HCT116 (cell line): ENCODE results near the gene LIPK. TPM values are rescaled to one million over a fixed set of nuclear protein-coding genes. Genes with fewer than 3 reads are reported as not detected.

ENCODE experiments used
- ATAC-seq: fragments of 200-7000 bp; cut with Tn5 transposase; 2 replicates; pipeline ENCODE4 v1.9.1; 2020; ENCODE audit warnings: mild to moderate bottlenecking, moderate library complexity
- BruUV-seq: library from RNA; stranded (reverse); fragments of 400-500 nt; replicated peaks from 2 replicates; lab custom pipeline; 2021; lab: Mats Ljungman, UMichigan
- CTCF ChIA-PET: fragments of 300-600 bp; sonication (Branson Sonifier 250); formaldehyde crosslinking; loops from one replicate; lab custom pipeline; 2021; ENCODE audit warnings: antibody characterized with exemption; lab: Charles Lee
- POLR2A ChIA-PET: fragments of 300-600, 350-600 bp; sonication (Branson Sonifier 250); formaldehyde crosslinking; loops from one replicate; lab custom pipeline; 2021; ENCODE audit warnings: antibody characterized with exemption; lab: Charles Lee
- RAD21 ChIA-PET, 2 experiments: fragments of 300-600 bp; sonication (Branson Sonifier 250); formaldehyde crosslinking; loops; one replicate each; lab custom pipeline; 2023; ENCODE audit warnings: low total read pairs in 2 of 2; ENCODE audit not compliant: uncharacterized antibody in 2 of 2, unreplicated experiment in 2 of 2, low non-redundant PET in 1 of 2; lab: Charles Lee
- DNase-seq: peaks from one replicate; pipeline ENCODE4 v3.0.0-alpha.2; 2010; ENCODE audit warnings: low read depth, low spot score
- H2AFZ ChIP-seq: fragments of 200-600 bp; shearing (Covaris generic), sonication (generic); 2 replicates; pipeline ENCODE4 v1.6.1; 2017; ENCODE audit warnings: low read depth, mixed run types, mixed read lengths, antibody characterized with exemption, low read length; ENCODE audit not compliant: poor library complexity, severe bottlenecking
- H3K27ac ChIP-seq: 2 replicates; pipeline ENCODE4 v1.5.1; 2012; ENCODE audit warnings: low read depth, low read length
- H3K27me3 ChIP-seq: fragments of 200-600 bp; sonication (generic); 2 replicates; pipeline ENCODE4 v1.6.1; 2016; ENCODE audit warnings: mixed run types, low read length, mixed read lengths; ENCODE audit not compliant: insufficient read depth
- H3K36me3 ChIP-seq, 2 experiments: fragments of 200-500 bp in 1 of 2; fragments of 200-600 bp in 1 of 2; sonication (Bioruptor generic) in 1 of 2; sonication (generic) in 1 of 2; 2 replicates each; pipeline versions ENCODE4 v1.5.1 to v1.6.1; 2014 to 2016; ENCODE audit warnings: low read length in 2 of 2, inconsistent platforms in 1 of 2, mixed read lengths in 1 of 2, mixed run types in 1 of 2; ENCODE audit not compliant: insufficient read depth in 2 of 2, control insufficient read depth in 1 of 2
- H3K4me1 ChIP-seq, 2 experiments: fragments of 200-600 bp in 1 of 2; sonication (generic) in 1 of 2; 2 replicates each; pipeline versions ENCODE4 v1.5.1 to v1.6.1; 2012 to 2017; ENCODE audit warnings: low read length in 2 of 2, inconsistent platforms in 1 of 2, mild to moderate bottlenecking in 1 of 2, mixed read lengths in 1 of 2, mixed run types in 1 of 2, moderate library complexity in 1 of 2; ENCODE audit not compliant: insufficient read depth in 2 of 2, control insufficient read depth in 1 of 2
- H3K4me2 ChIP-seq: fragments of 200-600 bp; sonication (generic); 2 replicates; pipeline ENCODE4 v1.6.1; 2017; ENCODE audit warnings: mixed run types, low read length, mixed read lengths
- H3K4me3 ChIP-seq, 2 experiments: fragments of 200-600 bp in 1 of 2; sonication (generic) in 1 of 2; replicated peaks in 1 of 2; 2 replicates each; pipeline ENCODE4 v1.5.1; 2011 to 2016; ENCODE audit warnings: low read length in 2 of 2, control low read depth in 1 of 2, low read depth in 1 of 2, mild to moderate bottlenecking in 1 of 2, mixed read lengths in 1 of 2, mixed run types in 1 of 2
- H3K79me2 ChIP-seq: fragments of 200-600 bp; sonication (generic); 2 replicates; pipeline ENCODE4 v1.6.1; 2017; ENCODE audit warnings: mild to moderate bottlenecking, mixed run types, low read length, moderate library complexity, mixed read lengths; ENCODE audit not compliant: insufficient read depth
- H3K9ac ChIP-seq: fragments of 200-600 bp; sonication (generic); 2 replicates; pipeline ENCODE4 v1.6.1; 2016; ENCODE audit warnings: low read length, mixed read lengths
- H3K9me2 ChIP-seq: fragments of 200-600 bp; sonication (generic), shearing (Covaris generic); 2 replicates; pipeline ENCODE4 v1.6.1; 2017; ENCODE audit warnings: mixed run types, mild to moderate bottlenecking, moderate library complexity; ENCODE audit not compliant: insufficient read depth
- H3K9me3 ChIP-seq, 2 experiments: fragments of 200-500 bp in 1 of 2; fragments of 200-600 bp in 1 of 2; sonication (Bioruptor generic) in 1 of 2; sonication (generic) in 1 of 2; 2 replicates each; pipeline ENCODE4 v1.6.1; 2014 to 2017; ENCODE audit warnings: low read length in 2 of 2, mixed read lengths in 2 of 2, inconsistent platforms in 1 of 2, low read depth in 1 of 2, mild to moderate bottlenecking in 1 of 2, mixed run types in 1 of 2, moderate library complexity in 1 of 2; ENCODE audit not compliant: control insufficient read depth in 1 of 2, insufficient read depth in 1 of 2
- H4K20me1 ChIP-seq: fragments of 200-600 bp; sonication (generic), shearing (Covaris generic); 2 replicates; pipeline ENCODE4 v1.6.1; 2017; ENCODE audit warnings: mixed run types, mild to moderate bottlenecking, moderate library complexity; ENCODE audit not compliant: insufficient read depth
- ATF3 ChIP-seq: IDR thresholded peaks from 2 replicates; pipeline ENCODE4 v1.6.1; 2012
- CBX3 ChIP-seq: IDR thresholded peaks from 2 replicates; pipeline ENCODE4 v1.6.1; 2012; ENCODE audit warnings: low read depth
- CEBPB ChIP-seq: IDR thresholded peaks from 2 replicates; pipeline ENCODE4 v1.6.1; 2012; ENCODE audit warnings: low read depth
- CTCF ChIP-seq, 3 experiments: fragments of 200-600 bp in 1 of 3; sonication (generic) in 1 of 3; IDR thresholded peaks in 2 of 3; conservative IDR thresholded peaks in 1 of 3; 2 replicates each; pipeline ENCODE4 v1.5.1; 2012 to 2017; ENCODE audit warnings: low read depth in 2 of 3, low read length in 2 of 3, antibody characterized with exemption in 1 of 3, borderline replicate concordance in 1 of 3, control low read depth in 1 of 3, mild to moderate bottlenecking in 1 of 3, mixed read lengths in 1 of 3, mixed run types in 1 of 3, moderate library complexity in 1 of 3; ENCODE audit not compliant: insufficient read depth in 1 of 3
- EGR1 ChIP-seq: IDR thresholded peaks from 2 replicates; pipeline ENCODE4 v1.6.1; 2012; ENCODE audit warnings: low read depth
- ELF1 ChIP-seq: IDR thresholded peaks from 2 replicates; pipeline ENCODE4 v1.6.1; 2012; ENCODE audit warnings: low read depth, borderline replicate concordance
- EZH2 ChIP-seq: fragments of 200-600 bp; sonication (generic); IDR thresholded peaks from 2 replicates; pipeline ENCODE4 v1.6.1; 2017; ENCODE audit warnings: antibody characterized with exemption, mixed run types
- EZH2phosphoT487 ChIP-seq: fragments of 200-600 bp; IDR thresholded peaks from 2 replicates; pipeline ENCODE4 v1.6.1; 2018; ENCODE audit warnings: antibody characterized with exemption, borderline replicate concordance
- FOSL1 ChIP-seq: IDR thresholded peaks from 2 replicates; pipeline ENCODE4 v1.6.1; 2012; ENCODE audit warnings: low read depth
- JUND ChIP-seq: IDR thresholded peaks from 2 replicates; pipeline ENCODE4 v1.6.1; 2012
- MAX ChIP-seq: IDR thresholded peaks from 2 replicates; pipeline ENCODE4 v1.6.1; 2012
- POLR2AphosphoS5 ChIP-seq: IDR thresholded peaks from 2 replicates; pipeline ENCODE4 v1.6.1; 2011; ENCODE audit warnings: mild to moderate bottlenecking, low read depth, low read length, moderate library complexity
- RAD21 ChIP-seq: IDR thresholded peaks from 2 replicates; pipeline ENCODE4 v1.6.1; 2012; ENCODE audit warnings: low read depth, mild to moderate bottlenecking
- REST ChIP-seq: IDR thresholded peaks from 2 replicates; pipeline ENCODE4 v1.6.1; 2012; ENCODE audit warnings: low read depth
- SRF ChIP-seq: IDR thresholded peaks from 2 replicates; pipeline ENCODE4 v1.6.1; 2012; ENCODE audit warnings: low read depth
- YY1 ChIP-seq: IDR thresholded peaks from 2 replicates; pipeline ENCODE4 v1.6.1; 2011; ENCODE audit warnings: low read length, low read depth, moderate library complexity, mild to moderate bottlenecking; ENCODE audit not compliant: insufficient replicate concordance; ENCODE audit errors: extremely low read depth
- ZBTB33 ChIP-seq: IDR thresholded peaks from 2 replicates; pipeline ENCODE4 v1.6.1; 2011; ENCODE audit warnings: mild to moderate bottlenecking, low read length, moderate library complexity; ENCODE audit not compliant: insufficient replicate concordance; ENCODE audit errors: extremely low read depth
- ZNF274 ChIP-seq: fragments of 200-500 bp; sonication (Bioruptor generic); IDR thresholded peaks from 2 replicates; pipeline ENCODE4 v1.6.1; 2014; ENCODE audit warnings: mild to moderate bottlenecking, low read depth, low read length, inconsistent platforms
- intact Hi-C: fragments of 100-400 bp; cut with micrococcal nuclease; formaldehyde crosslinking; loops from 2 replicates; pipeline ENCODE4 v1.10.0; 2022
- total RNA-seq: library from RNA; stranded (reverse); gene quantifications from one replicate; pipeline ENCODE4 v1.2.1, GENCODE V29; 2021; ENCODE audit not compliant: unreplicated experiment

The LIPK gene
- total RNA-seq, 1 experiment from 2014 or later, result not detected

GRCh38 chr10:88745633-88746032 lies 39.6 kb downstream of the LIPK start:
- H2AFZ ChIP-seq, result no peak overlapping the region
- H3K9me2 ChIP-seq, result no peaks in the 10 kb centered on the region
- DNase-seq (no peak), ATAC-seq (no peak)
- H3K79me2 ChIP-seq, result no peaks in the 10 kb centered on the region
- ChIA-PET RAD21 (no interaction called here), CTCF (no interaction called here), POLR2A (no interaction called here)
- H3K27ac ChIP-seq, result no peak overlapping the region
- no peak overlapping the region for H3K4me3 ChIP-seq
- intact Hi-C loops, result no loop called here
- BruUV-seq, result no TSS peak
- no peak overlapping the region for H3K4me2 ChIP-seq
- H3K9me3 ChIP-seq, result no peaks in the 10 kb centered on the region
- no peak overlapping the region for H3K9ac ChIP-seq
- H3K4me1 ChIP-seq, result no peaks in the 10 kb centered on the region
- H3K36me3 ChIP-seq, result no peaks in the 10 kb centered on the region
- no peaks in the 10 kb centered on the region for H3K27me3 ChIP-seq
- no peak for TF ChIP-seq ZNF274
- no peak for TF ChIP-seq JUND
- no peak for TF ChIP-seq CEBPB
- no peak for TF ChIP-seq EGR1
- no peak for TF ChIP-seq POLR2AphosphoS5
- no peak for TF ChIP-seq RAD21
- no peak for TF ChIP-seq ELF1
- no peak for TF ChIP-seq CTCF (IDR thresholded peaks at IDR 0.05 in 2 of 3, conservative IDR thresholded peaks at IDR 0.05 in 1 of 3; ENCODE audit: borderline replicate concordance in 1 of 3, insufficient read depth in 1 of 3, low read depth in 2 of 3, low read length in 2 of 3)
- TF ChIP-seq ATF3, result no peak
- TF ChIP-seq EZH2phosphoT487, result no peak
- no peak for TF ChIP-seq REST
- TF ChIP-seq YY1, result no peak
- no peak for TF ChIP-seq MAX
- no peak for TF ChIP-seq CBX3
- TF ChIP-seq EZH2, result no peak
- TF ChIP-seq ZBTB33, result no peak
- no peak for TF ChIP-seq SRF
- no peak for TF ChIP-seq FOSL1
- no peaks in the 10 kb centered on the region for H4K20me1 ChIP-seq
